HepG2 (cell line): ENCODE data around the gene PIP4K2C. TPM values are rescaled to one million over a fixed set of nuclear protein-coding genes. Genes with fewer than 3 reads are reported as not detected.

Experiments
- ESRRA ChIP-seq: sonication (generic); formaldehyde crosslinking; IDR thresholded peaks from 2 replicates; pipeline ENCODE4 v1.5.1; 2020; ENCODE audit warnings: mild to moderate bottlenecking, low read depth, missing genetic modification reagents
- HNRNPUL1 ChIP-seq: fragments of 200-400 bp; formaldehyde crosslinking; IDR thresholded peaks from 2 replicates; pipeline ENCODE4 v1.6.1; 2017; ENCODE audit warnings: low read depth, mild to moderate bottlenecking, low read length, moderate library complexity
- ISL2 ChIP-seq: sonication (generic); formaldehyde crosslinking; IDR thresholded peaks from 2 replicates; pipeline ENCODE4 v1.5.0; 2020; ENCODE audit warnings: missing genetic modification reagents
- PAF1 ChIP-seq: IDR thresholded peaks from 2 replicates; pipeline ENCODE4 v1.6.1; 2016; ENCODE audit warnings: missing genetic modification reagents, missing compliant biosample characterization
- PATZ1 ChIP-seq: sonication (generic); formaldehyde crosslinking; IDR thresholded peaks from 2 replicates; pipeline ENCODE4 v1.4.0; 2020; ENCODE audit warnings: missing genetic modification reagents
- RBAK ChIP-seq: sonication (generic); formaldehyde crosslinking; IDR thresholded peaks from 2 replicates; pipeline ENCODE4 v1.5.1; 2020; ENCODE audit warnings: mild to moderate bottlenecking, missing genetic modification reagents
- SCMH1 ChIP-seq: sonication (generic); formaldehyde crosslinking; IDR thresholded peaks from 2 replicates; pipeline ENCODE4 v1.9.0; 2021; ENCODE audit warnings: missing genetic modification reagents, mild to moderate bottlenecking, borderline replicate concordance
- STAG1 ChIP-seq: sonication (generic); formaldehyde crosslinking; IDR thresholded peaks from 2 replicates; pipeline ENCODE4 v1.4.0; 2020; ENCODE audit warnings: missing genetic modification reagents
- ZFP36L1 ChIP-seq: sonication (generic); formaldehyde crosslinking; IDR thresholded peaks from 2 replicates; pipeline ENCODE4 v1.8.0; 2022; ENCODE audit warnings: mild to moderate bottlenecking, missing genetic modification reagents, moderate library complexity
- ZNF30 ChIP-seq: sonication (generic); formaldehyde crosslinking; IDR thresholded peaks from 2 replicates; pipeline ENCODE4 v1.5.0; 2020; ENCODE audit warnings: mild to moderate bottlenecking, missing genetic modification reagents
- ZNF605 ChIP-seq: sonication (generic); formaldehyde crosslinking; IDR thresholded peaks from 2 replicates; pipeline ENCODE4 v1.8.0; 2022; ENCODE audit warnings: mild to moderate bottlenecking, missing genetic modification reagents
- ZNF792 ChIP-seq: IDR thresholded peaks from 2 replicates; pipeline ENCODE4 v1.6.1; 2016
- polyA plus RNA-seq, 8 experiments: library from polyadenylated mRNA; depleted of rRNA in 3 of 8; stranded (reverse) in 7 of 8; unstranded in 1 of 8; fragments of >200 nt; fragmentation: Illumina TruSeq in 4 of 8; extraction: Trizol in 4 of 8; gene quantifications; 2 replicates each; pipeline versions ENCODE4 v1.2.1 to v1.2.3, GENCODE V29; 2011 to 2016; ENCODE audit warnings: low read depth in 4 of 8, missing spikeins in 1 of 8, mixed read lengths in 1 of 8; ENCODE audit not compliant: insufficient read depth in 1 of 8
- total RNA-seq, 5 experiments: library from RNA; depleted of rRNA; stranded (reverse); fragments of >200 nt; fragmentation: Illumina TruSeq; extraction: Trizol; gene quantifications; 2 replicates each; pipeline ENCODE4 v1.2.3, GENCODE V29; 2016; ENCODE audit warnings: low read depth in 1 of 5
- TF ChIP-seq, protein P1 (sequence below): sonication (generic); formaldehyde crosslinking; IDR thresholded peaks from 2 replicates; pipeline ENCODE4 v1.4.0; 2020; ENCODE audit warnings: mild to moderate bottlenecking, missing genetic modification reagents
- TF ChIP-seq, protein P2 (sequence below): sonication (generic); formaldehyde crosslinking; IDR thresholded peaks from 2 replicates; pipeline ENCODE4 v1.4.0; 2020; ENCODE audit warnings: missing genetic modification reagents, mild to moderate bottlenecking, borderline replicate concordance

Gene PIP4K2C
- total and polyA plus RNA-seq, 2 of the 13 experiments (the other 11 are each of a cell fraction or from before 2014, with no cell fraction given): 23.3 to 26.4 TPM

DNA sequence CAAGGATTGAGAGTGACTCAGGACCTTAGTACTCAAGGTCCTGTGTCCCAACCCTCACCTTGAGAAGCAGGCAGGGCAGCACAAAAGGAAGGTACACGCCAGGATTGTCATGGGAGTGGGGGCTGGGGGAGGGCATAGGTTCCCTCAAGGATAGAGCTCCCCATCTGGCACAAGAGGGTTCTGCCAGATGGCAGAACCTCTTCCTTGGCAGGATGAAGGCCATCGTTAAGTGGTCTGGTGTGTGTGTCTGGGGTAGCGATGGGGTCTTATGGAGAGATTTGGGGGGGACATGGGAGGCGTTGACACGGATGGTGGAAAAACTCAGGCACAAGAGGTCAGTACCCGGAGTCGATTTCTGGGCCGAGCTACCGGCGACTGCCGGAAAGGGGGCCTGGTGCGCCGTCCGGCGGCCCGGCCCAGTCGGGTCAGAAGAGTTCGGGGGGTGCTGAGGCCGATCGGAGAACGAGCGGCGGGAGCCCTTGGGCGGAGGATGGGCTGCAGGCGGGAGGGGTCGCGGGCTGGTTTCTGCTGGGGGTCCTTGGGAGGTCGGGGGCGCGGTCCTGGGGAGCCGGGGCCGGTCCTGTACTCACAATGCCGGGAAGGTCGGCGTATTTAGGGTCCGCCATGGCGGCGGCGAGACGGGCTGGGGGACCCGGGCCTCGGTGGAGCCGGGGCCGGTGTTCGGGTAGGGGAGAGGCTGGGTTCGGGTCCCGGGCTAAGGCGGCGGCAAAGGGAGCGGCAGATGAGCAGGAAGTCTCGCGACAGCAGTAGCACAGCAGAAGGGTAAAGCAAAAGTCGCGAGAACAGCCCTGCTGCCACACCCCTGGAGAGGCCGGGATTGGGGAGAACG is 44.3 kb upstream of the PIP4K2C start, which contains the start of gene DCTN2 (continued):
- TF ChIP-seq STAG1 (CRISPR knock-in tag) (no peak), HNRNPUL1 (no peak), ZNF30 (CRISPR knock-in tag) (no peak), SCMH1 (no peak), ZFP36L1 (CRISPR knock-in tag) (no peak), ISL2 (no peak), ZNF792 (no peak), RBAK (CRISPR knock-in tag) (no peak), ZNF605 (CRISPR knock-in tag) (no peak), PAF1 (no peak), ESRRA (CRISPR knock-in tag) (no peak), PATZ1 (CRISPR knock-in tag) (no peak)
- TF ChIP-seq, protein P1, sequence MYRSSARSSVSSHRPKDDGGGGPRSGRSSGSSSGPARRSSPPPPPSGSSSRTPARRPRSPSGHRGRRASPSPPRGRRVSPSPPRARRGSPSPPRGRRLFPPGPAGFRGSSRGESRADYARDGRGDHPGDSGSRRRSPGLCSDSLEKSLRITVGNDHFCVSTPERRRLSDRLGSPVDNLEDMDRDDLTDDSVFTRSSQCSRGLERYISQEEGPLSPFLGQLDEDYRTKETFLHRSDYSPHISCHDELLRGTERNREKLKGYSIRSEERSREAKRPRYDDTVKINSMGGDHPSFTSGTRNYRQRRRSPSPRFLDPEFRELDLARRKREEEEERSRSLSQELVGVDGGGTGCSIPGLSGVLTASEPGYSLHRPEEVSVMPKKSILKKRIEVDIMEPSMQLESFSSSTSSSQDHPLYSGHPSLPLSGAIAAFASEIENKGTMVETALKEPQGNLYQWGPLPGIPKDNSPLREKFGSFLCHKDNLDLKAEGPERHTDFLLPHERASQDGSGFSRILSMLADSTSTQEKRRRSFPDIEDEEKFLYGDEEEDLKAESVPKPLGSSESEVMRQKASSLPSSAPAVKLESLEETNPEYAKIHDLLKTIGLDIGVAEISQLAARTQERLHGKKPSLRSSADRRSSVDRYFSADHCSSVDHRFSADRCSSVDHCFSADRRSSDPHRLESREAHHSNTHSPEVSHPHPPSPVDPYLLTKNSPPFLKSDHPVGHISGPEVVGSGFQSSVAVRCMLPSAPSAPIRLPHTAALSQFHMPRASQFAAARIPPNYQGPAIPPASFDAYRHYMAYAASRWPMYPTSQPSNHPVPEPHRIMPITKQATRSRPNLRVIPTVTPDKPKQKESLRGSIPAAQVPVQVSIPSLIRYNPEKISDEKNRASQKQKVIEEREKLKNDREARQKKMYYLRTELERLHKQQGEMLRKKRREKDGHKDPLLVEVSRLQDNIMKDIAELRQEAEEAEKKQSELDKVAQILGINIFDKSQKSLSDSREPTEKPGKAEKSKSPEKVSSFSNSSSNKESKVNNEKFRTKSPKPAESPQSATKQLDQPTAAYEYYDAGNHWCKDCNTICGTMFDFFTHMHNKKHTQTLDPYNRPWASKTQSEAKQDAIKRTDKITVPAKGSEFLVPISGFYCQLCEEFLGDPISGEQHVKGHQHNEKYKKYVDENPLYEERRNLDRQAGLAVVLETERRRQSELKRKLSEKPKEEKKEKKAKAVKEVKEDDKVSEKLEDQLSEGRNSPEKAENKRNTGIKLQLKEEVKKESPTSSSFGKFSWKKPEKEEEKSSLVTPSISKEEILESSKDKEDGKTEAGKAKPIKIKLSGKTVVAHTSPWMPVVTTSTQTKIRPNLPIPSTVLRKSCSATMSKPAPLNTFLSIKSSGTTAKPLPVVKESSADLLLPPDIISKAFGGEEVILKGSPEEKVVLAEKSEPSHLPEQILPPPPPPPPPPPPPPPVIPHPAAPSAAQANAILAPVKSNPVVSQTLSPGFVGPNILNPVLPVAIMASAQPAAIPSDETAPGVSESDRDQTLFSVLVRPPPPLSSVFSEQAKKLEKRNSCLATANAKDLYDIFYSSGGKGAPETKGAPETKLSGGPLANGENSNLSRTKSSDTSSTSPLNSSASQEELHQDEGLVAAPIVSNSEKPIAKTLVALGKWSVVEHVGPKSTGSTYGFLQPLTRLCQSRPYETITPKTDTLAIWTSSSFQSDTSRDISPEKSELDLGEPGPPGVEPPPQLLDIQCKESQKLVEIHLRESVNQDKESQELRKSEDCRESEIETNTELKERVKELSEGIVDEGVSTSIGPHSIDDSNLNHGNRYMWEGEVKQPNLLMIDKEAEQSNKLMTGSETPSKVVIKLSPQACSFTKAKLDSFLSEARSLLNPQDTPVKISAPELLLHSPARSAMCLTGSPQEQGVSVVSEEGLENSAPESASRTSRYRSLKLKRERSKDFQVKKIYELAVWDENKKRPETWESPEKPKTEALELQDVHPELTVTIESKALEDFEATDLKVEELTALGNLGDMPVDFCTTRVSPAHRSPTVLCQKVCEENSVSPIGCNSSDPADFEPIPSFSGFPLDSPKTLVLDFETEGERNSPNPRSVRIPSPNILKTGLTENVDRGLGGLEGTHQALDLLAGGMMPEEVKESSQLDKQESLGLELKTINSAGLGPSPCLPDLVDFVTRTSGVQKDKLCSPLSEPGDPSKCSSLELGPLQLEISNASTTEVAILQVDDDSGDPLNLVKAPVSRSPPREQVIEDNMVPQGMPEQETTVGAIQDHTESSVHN (CRISPR knock-in tag): no peak
- TF ChIP-seq, protein P2, sequence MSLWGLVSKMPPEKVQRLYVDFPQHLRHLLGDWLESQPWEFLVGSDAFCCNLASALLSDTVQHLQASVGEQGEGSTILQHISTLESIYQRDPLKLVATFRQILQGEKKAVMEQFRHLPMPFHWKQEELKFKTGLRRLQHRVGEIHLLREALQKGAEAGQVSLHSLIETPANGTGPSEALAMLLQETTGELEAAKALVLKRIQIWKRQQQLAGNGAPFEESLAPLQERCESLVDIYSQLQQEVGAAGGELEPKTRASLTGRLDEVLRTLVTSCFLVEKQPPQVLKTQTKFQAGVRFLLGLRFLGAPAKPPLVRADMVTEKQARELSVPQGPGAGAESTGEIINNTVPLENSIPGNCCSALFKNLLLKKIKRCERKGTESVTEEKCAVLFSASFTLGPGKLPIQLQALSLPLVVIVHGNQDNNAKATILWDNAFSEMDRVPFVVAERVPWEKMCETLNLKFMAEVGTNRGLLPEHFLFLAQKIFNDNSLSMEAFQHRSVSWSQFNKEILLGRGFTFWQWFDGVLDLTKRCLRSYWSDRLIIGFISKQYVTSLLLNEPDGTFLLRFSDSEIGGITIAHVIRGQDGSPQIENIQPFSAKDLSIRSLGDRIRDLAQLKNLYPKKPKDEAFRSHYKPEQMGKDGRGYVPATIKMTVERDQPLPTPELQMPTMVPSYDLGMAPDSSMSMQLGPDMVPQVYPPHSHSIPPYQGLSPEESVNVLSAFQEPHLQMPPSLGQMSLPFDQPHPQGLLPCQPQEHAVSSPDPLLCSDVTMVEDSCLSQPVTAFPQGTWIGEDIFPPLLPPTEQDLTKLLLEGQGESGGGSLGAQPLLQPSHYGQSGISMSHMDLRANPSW (CRISPR knock-in tag): no peak
